Lung (tissue), 12 donors: Measurements from ENCODE around the gene DNAJC8. TPM values are rescaled to one million over a fixed set of nuclear protein-coding genes. Genes with fewer than 3 reads are reported as not detected.

Experiments
- ATAC-seq: fragments of 200-7000 bp; cut with Tn5 transposase; one replicate; pipeline ENCODE4 v1.9.1; 2020; ENCODE audit warnings: moderate number of reproducible peaks; ENCODE audit not compliant: insufficient read depth, low FRiP score
- DNase-seq, 3 donors: peaks; one replicate each; pipeline ENCODE4 v3.0.0-alpha.2; 2013 to 2017
- H3K27ac ChIP-seq, 2 donors: one replicate each; pipeline ENCODE4 v1.5.1; 2013; ENCODE audit warnings: mild to moderate bottlenecking in 2 of 2, moderate library complexity in 2 of 2, control low read depth in 1 of 2, inconsistent platforms in 1 of 2, low read depth in 1 of 2, low read length in 1 of 2
- H3K27me3 ChIP-seq, 3 donors: one replicate each; pipeline ENCODE4 v1.5.1; 2013; ENCODE audit warnings: low read length in 2 of 3; ENCODE audit not compliant: control insufficient read depth in 3 of 3, insufficient read depth in 3 of 3
- H3K36me3 ChIP-seq, 4 donors: one replicate each; pipeline ENCODE4 v1.5.1; 2013; ENCODE audit warnings: low read length in 4 of 4, mild to moderate bottlenecking in 1 of 4, moderate library complexity in 1 of 4; ENCODE audit not compliant: control insufficient read depth in 4 of 4, insufficient read depth in 4 of 4
- H3K4me1 ChIP-seq, 5 donors: one replicate each; pipeline ENCODE4 v1.5.1; 2013; ENCODE audit warnings: low read length in 5 of 5, mild to moderate bottlenecking in 2 of 5, moderate library complexity in 1 of 5; ENCODE audit not compliant: control insufficient read depth in 5 of 5, insufficient read depth in 5 of 5
- H3K4me3 ChIP-seq: one replicate; pipeline ENCODE4 v1.5.1; 2013; ENCODE audit warnings: mild to moderate bottlenecking, control low read depth, moderate library complexity
- H3K9ac ChIP-seq, 2 donors: one replicate each; pipeline ENCODE4 v1.5.1; 2013; ENCODE audit warnings: low read length in 2 of 2, control low read depth in 1 of 2; ENCODE audit not compliant: insufficient read depth in 1 of 2
- H3K9me3 ChIP-seq, 4 donors: one replicate each; pipeline ENCODE4 v1.5.1; 2013; ENCODE audit warnings: low read length in 3 of 4, mild to moderate bottlenecking in 1 of 4, moderate library complexity in 1 of 4; ENCODE audit not compliant: control insufficient read depth in 4 of 4, insufficient read depth in 3 of 4
- CTCF ChIP-seq: IDR thresholded peaks from 2 replicates; pipeline ENCODE4 v1.5.1; 2012; ENCODE audit warnings: mild to moderate bottlenecking; ENCODE audit errors: control extremely low read depth, extremely low read depth
- WGBS, 2 donors: extraction: QIAGEN DNeasy Blood & Tissue Kit; methylation state at CpG; one replicate each; pipeline ENCODE4 v1.1.7; 2013; 5-methylcytosine and 5-hydroxymethylcytosine counted together
- polyA plus RNA-seq, 2 donors: library from polyadenylated mRNA; stranded (reverse); fragments of 200-250 nt; gene quantifications; one replicate each; pipeline ENCODE4 v1.2.1, GENCODE V29; 2013
- total RNA-seq, 2 donors: library from RNA; depleted of rRNA in 1 of 2; stranded (reverse); fragments of >200 nt in 1 of 2; gene quantifications; one replicate each; pipeline ENCODE4 v1.2.1, GENCODE V29; 2014 to 2021
- donor health status: control.
- donor health status: control.
- donor health status: Bipolar disorder and iron deficiency.
- donor health status: healthy.
- donor health status: DM: yes; HTN: yes; CAD: no.

The DNAJC8 gene
- total and polyA plus RNA-seq, 4 donors = 38.9 to 84.0 (median 65.8) TPM

GRCh38 chr1:28273216-28273860, 40.5 kb upstream of the DNAJC8 start:
- ATAC-seq (no peak), DNase-seq (no peak)
- no peak for TF ChIP-seq CTCF
- H3K9me3 ChIP-seq = no peaks in the 10 kb centered on the region
- H3K36me3 ChIP-seq = peaks cover 3 to 34% (median 17%) of the 10 kb centered on the region in 4 donors
- no peak overlapping the region for H3K9ac ChIP-seq
- no peak overlapping the region for H3K27ac ChIP-seq
- 91 to 95% methylated on average over 17 of the region's 17 CpGs for WGBS, 2 donors
- H3K27me3 ChIP-seq = no peaks in the 10 kb centered on the region
- no peak overlapping the region for H3K4me3 ChIP-seq
- H3K4me1 ChIP-seq = no peaks in the 10 kb centered on the region

GRCh38 chr1:28272215-28272852, 39.5 kb upstream of the DNAJC8 start:
- Histone ChIP-seq H3K4me3 (no peak overlapping the region), H3K4me1 (peaks cover 0 to under 1% (median 0%) of the 10 kb centered on the region in 5 donors), H3K9ac (no peak overlapping the region), H3K36me3 (peaks cover 0 to 31% (median 15%) of the 10 kb centered on the region in 4 donors), H3K27me3 (no peaks in the 10 kb centered on the region), H3K9me3 (no peaks in the 10 kb centered on the region), H3K27ac (no peak overlapping the region)
- 95% methylated on average over 20 of the region's 20 CpGs for WGBS, 2 donors
- TF ChIP-seq CTCF = no peak
- ATAC-seq (no peak), DNase-seq (no peak)

GRCh38 chr1:28269529-28269928, 36.7 kb upstream of the DNAJC8 start:
- Histone ChIP-seq H3K27ac (no peak overlapping the region), H3K27me3 (no peaks in the 10 kb centered on the region), H3K4me1 (peaks cover 0 to 9% (median 4%) of the 10 kb centered on the region in 5 donors), H3K9ac (no peak overlapping the region), H3K9me3 (no peaks in the 10 kb centered on the region), H3K4me3 (no peak overlapping the region), H3K36me3 (peaks cover 0 to 28% (median 9%) of the 10 kb centered on the region in 4 donors)
- no peak for ATAC-seq
- no peak for DNase-seq
- TF ChIP-seq CTCF = no peak
- 72 to 88% methylated on average over 2 of the region's 2 CpGs for WGBS, 2 donors
